Measurements from ENCODE around the gene GRM1.

The GRM1 gene

DNA sequence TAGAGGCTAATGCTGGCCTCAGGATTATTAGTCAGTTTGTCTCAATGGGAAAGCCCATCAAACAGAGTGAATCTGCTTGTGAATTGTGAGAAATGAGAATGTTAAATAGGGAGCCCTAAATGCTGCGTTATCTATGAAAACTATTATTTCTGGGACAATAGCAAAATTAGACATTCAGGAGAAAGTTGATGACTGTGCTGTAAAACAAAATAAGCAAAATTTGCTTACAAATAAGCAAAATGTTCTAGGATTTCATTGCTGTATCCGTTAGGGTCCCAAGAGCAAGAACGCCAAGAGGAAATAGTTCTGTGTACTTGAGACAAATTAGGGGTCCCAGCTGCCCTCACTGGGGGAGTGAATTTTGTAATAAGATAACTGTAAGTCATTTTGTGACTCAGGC lies 455.5 kb downstream of the GRM1 start:
- no peak for DNase-seq

Measured in suppressor macrophage treated with lipopolysaccharide for 1 hour (primary cell).